DOHH2 (cell line): ENCODE results near the gene SLC16A12.
"Not testable (repeated sequence)": the region's sequence is repeated elsewhere in the genome, so short reads cannot be mapped to it uniquely, and the experiment has no call there.

Experiments
- H3F3A ChIP-seq: fragments of 200-600 bp; sonication (generic), shearing (Covaris generic); 2 replicates; pipeline ENCODE4 v1.6.0; 2016; ENCODE audit warnings: antibody characterized with exemption, mild to moderate bottlenecking; ENCODE audit not compliant: control insufficient read depth, insufficient read depth
- H3K27ac ChIP-seq: fragments of 200-600 bp; sonication (generic); 2 replicates; pipeline ENCODE4 v1.5.1; 2014; ENCODE audit warnings: low read depth, mild to moderate bottlenecking, low read length, moderate library complexity
- H3K27me3 ChIP-seq: fragments of 200-600 bp; sonication (generic); 2 replicates; pipeline ENCODE4 v1.6.1; 2014; ENCODE audit warnings: mild to moderate bottlenecking, low read length, mixed read lengths; ENCODE audit not compliant: control insufficient read depth
- H3K36me3 ChIP-seq: fragments of 200-600 bp; sonication (generic); 2 replicates; pipeline ENCODE4 v1.6.1; 2014; ENCODE audit warnings: mild to moderate bottlenecking, low read length, moderate library complexity, mixed read lengths; ENCODE audit not compliant: control insufficient read depth
- H3K4me1 ChIP-seq: fragments of 200-600 bp; sonication (generic); 2 replicates; pipeline ENCODE4 v1.6.1; 2014; ENCODE audit warnings: mild to moderate bottlenecking, low read length, mixed read lengths; ENCODE audit not compliant: control insufficient read depth
- H3K4me2 ChIP-seq: fragments of 200-600 bp; sonication (generic); 2 replicates; pipeline ENCODE4 v1.6.0; 2014; ENCODE audit warnings: mild to moderate bottlenecking, low read length, moderate library complexity
- H3K4me3 ChIP-seq: fragments of 200-600 bp; sonication (generic); 2 replicates; pipeline ENCODE4 v1.5.1; 2014; ENCODE audit warnings: mild to moderate bottlenecking, low read length, mixed read lengths
- H3K79me2 ChIP-seq: fragments of 200-600 bp; sonication (generic); 2 replicates; pipeline ENCODE4 v1.6.1; 2014; ENCODE audit warnings: mild to moderate bottlenecking, low read length, mixed read lengths; ENCODE audit not compliant: control insufficient read depth
- H3K9me2 ChIP-seq: fragments of 200-600 bp; sonication (generic); replicated peaks from 2 replicates; pipeline ENCODE4 v1.6.1; 2014; ENCODE audit warnings: mild to moderate bottlenecking, low read length, mixed read lengths; ENCODE audit not compliant: control insufficient read depth
- H3K9me3 ChIP-seq: fragments of 200-600 bp; sonication (generic); 2 replicates; pipeline ENCODE4 v1.6.1; 2014; ENCODE audit warnings: antibody characterized with exemption, low read length, mixed read lengths; ENCODE audit not compliant: control insufficient read depth, insufficient read depth
- H4K20me1 ChIP-seq: fragments of 200-600 bp; sonication (generic); 2 replicates; pipeline ENCODE4 v1.6.0; 2014; ENCODE audit warnings: low read depth, mild to moderate bottlenecking, antibody characterized with exemption, low read length, moderate library complexity; ENCODE audit not compliant: control insufficient read depth, insufficient read depth
- EZH2phosphoT487 ChIP-seq: fragments of 200-600 bp; sonication (generic); IDR thresholded peaks from 2 replicates; pipeline ENCODE4 v1.6.1; 2017; ENCODE audit warnings: borderline replicate concordance, mild to moderate bottlenecking, antibody characterized with exemption, low read length, moderate library complexity, mixed read lengths
- TF ChIP-seq, protein P1 (sequence below): fragments of 200-600 bp; sonication (generic); IDR thresholded peaks from one replicate; pipeline ENCODE4 v1.5.1; 2014; ENCODE audit warnings: antibody characterized with exemption, mild to moderate bottlenecking, low read depth, low read length; ENCODE audit not compliant: poor library complexity, severe bottlenecking

The SLC16A12 gene

DNA sequence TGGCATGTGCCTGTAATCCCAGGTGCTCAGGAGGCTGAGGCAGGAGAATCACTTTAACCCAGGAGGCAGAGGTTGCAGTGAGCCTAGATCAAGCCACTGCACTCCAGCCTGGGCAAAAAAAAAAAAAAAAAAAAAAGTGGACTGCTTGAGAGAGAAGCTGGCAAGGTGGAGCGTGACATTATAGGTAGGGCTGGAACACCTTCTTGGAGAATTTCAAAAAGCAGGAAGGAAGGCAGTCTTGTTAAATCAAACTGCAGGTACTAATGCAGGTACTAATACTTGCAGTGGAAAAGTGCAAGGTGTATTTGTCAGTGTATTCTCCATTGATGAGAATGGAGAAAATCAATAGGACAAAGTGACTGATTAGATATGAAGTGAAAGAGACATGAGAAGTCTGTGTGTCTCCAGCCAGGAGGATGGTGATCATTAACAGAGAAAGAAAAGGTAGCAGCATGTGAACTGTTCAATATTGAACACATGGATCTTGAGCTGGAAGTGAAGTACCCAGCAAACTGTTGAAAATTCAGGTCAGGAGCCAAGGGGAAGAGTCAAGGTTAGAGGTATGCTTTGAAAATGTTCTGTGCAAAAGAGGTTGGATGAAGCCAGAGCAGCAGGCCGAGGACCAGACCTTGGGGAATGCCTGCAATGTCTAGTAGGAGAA is 12.6 kb upstream of the SLC16A12 start:
- no peaks in the 10 kb centered on the region for H3K4me1 ChIP-seq
- H3K4me3 ChIP-seq = no peak overlapping the region
- H3K9me2 ChIP-seq = no peaks in the 10 kb centered on the region
- no peak for TF ChIP-seq EZH2phosphoT487
- TF ChIP-seq, protein P1, sequence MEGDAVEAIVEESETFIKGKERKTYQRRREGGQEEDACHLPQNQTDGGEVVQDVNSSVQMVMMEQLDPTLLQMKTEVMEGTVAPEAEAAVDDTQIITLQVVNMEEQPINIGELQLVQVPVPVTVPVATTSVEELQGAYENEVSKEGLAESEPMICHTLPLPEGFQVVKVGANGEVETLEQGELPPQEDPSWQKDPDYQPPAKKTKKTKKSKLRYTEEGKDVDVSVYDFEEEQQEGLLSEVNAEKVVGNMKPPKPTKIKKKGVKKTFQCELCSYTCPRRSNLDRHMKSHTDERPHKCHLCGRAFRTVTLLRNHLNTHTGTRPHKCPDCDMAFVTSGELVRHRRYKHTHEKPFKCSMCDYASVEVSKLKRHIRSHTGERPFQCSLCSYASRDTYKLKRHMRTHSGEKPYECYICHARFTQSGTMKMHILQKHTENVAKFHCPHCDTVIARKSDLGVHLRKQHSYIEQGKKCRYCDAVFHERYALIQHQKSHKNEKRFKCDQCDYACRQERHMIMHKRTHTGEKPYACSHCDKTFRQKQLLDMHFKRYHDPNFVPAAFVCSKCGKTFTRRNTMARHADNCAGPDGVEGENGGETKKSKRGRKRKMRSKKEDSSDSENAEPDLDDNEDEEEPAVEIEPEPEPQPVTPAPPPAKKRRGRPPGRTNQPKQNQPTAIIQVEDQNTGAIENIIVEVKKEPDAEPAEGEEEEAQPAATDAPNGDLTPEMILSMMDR = no peak
- no peaks in the 10 kb centered on the region for H3K9me3 ChIP-seq
- no peak overlapping the region for H3K27ac ChIP-seq
- H3K27me3 ChIP-seq = no peaks in the 10 kb centered on the region
- no peaks in the 10 kb centered on the region for H3F3A ChIP-seq
- H3K4me2 ChIP-seq = no peak overlapping the region
- no peaks in the 10 kb centered on the region for H4K20me1 ChIP-seq
- no peaks in the 10 kb centered on the region for H3K36me3 ChIP-seq
- no peaks in the 10 kb centered on the region for H3K79me2 ChIP-seq

GRCh38 chr10:89546651-89547050 is 11.3 kb upstream of the SLC16A12 start:
- not testable (repeated sequence) for H4K20me1 ChIP-seq, H3K9me3 ChIP-seq, H3K27ac ChIP-seq, H3K27me3 ChIP-seq, H3K36me3 ChIP-seq, H3K4me1 ChIP-seq, H3K9me2 ChIP-seq, H3K79me2 ChIP-seq, H3F3A ChIP-seq, H3K4me3 ChIP-seq, H3K4me2 ChIP-seq

DNA sequence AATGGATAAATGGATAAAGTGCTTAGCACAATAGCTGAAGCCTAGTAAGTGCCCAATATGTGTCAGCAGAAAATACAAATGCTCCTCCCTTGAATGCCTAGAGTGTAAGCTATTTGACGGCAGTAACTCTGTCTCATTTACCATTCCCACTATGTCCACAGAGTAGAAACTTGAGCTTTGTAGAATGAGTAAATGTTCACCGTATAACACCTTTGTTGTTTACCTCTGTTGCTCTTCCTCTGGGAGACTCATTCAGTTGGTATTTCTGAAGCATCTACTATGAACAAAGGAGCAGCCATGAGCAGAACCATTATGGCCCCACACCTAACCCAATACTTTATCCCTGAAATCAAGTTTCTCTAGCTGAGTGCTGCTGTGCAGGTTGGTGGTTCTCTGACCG is 8.4 kb upstream of the SLC16A12 start:
- TF ChIP-seq, protein P1 = no peak
- TF ChIP-seq EZH2phosphoT487 = no peak

DNA sequence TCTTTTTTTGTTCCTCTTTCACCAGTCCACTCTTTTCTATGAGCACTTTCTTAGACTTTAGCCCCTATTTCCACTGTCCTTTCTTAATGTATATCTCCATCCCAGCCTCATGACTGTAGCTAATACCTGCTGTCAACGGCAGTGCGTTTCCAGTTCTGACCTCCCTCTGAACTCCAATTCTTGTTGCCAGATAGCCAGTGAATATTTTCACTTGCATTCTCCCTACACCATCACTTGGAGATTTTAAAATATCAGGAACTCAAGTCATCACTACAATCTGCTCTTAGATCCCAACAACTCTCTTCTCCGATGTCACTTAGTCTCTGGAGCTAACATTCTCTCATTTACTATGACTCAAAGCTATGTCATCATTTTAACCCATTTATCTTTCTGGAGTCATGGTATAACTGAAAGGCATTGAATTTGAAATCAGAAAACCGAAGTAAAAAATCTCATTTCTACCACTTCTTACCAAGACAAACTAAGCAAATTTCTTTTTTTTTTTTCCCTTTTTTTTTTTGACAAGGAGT is 5.1 kb upstream of the SLC16A12 start:
- no peaks in the 10 kb centered on the region for H3K27me3 ChIP-seq
- no peaks in the 10 kb centered on the region for H3F3A ChIP-seq
- H3K36me3 ChIP-seq = no peaks in the 10 kb centered on the region
- H3K27ac ChIP-seq = no peak overlapping the region
- no peak overlapping the region for H3K4me3 ChIP-seq
- H3K9me3 ChIP-seq = no peaks in the 10 kb centered on the region
- H3K4me2 ChIP-seq = no peak overlapping the region
- H3K9me2 ChIP-seq = no peaks in the 10 kb centered on the region
- TF ChIP-seq EZH2phosphoT487 = no peak
- TF ChIP-seq, protein P1 = no peak
- no peaks in the 10 kb centered on the region for H3K4me1 ChIP-seq
- no peaks in the 10 kb centered on the region for H3K79me2 ChIP-seq
- no peaks in the 10 kb centered on the region for H4K20me1 ChIP-seq

More for the DNA sequence above, 8.4 kb upstream of the SLC16A12 start:
- Histone ChIP-seq H4K20me1 (no peaks in the 10 kb centered on the region), H3K4me2 (no peak overlapping the region), H3K27me3 (no peaks in the 10 kb centered on the region), H3K36me3 (no peaks in the 10 kb centered on the region), H3K9me2 (no peaks in the 10 kb centered on the region), H3K27ac (no peak overlapping the region), H3K4me1 (no peaks in the 10 kb centered on the region), H3K9me3 (no peaks in the 10 kb centered on the region), H3K4me3 (no peak overlapping the region), H3F3A (no peaks in the 10 kb centered on the region), H3K79me2 (no peaks in the 10 kb centered on the region)
